Activated naive CD4-positive, alpha-beta T cell treated with anti-CD3 and anti-CD28 coated beads, Interleukin-2, amount 50 U/mL, for 16 hours (primary cell): ENCODE measurements around the gene CYP4F8.
"Not testable (repeated sequence)": the region's sequence is repeated elsewhere in the genome, so short reads cannot be mapped to it uniquely, and the experiment has no call there.

Source experiments
- DNase-seq: peaks from one replicate; pipeline ENCODE4 v3.0.0-alpha.2; 2020

The CYP4F8 gene

DNA sequence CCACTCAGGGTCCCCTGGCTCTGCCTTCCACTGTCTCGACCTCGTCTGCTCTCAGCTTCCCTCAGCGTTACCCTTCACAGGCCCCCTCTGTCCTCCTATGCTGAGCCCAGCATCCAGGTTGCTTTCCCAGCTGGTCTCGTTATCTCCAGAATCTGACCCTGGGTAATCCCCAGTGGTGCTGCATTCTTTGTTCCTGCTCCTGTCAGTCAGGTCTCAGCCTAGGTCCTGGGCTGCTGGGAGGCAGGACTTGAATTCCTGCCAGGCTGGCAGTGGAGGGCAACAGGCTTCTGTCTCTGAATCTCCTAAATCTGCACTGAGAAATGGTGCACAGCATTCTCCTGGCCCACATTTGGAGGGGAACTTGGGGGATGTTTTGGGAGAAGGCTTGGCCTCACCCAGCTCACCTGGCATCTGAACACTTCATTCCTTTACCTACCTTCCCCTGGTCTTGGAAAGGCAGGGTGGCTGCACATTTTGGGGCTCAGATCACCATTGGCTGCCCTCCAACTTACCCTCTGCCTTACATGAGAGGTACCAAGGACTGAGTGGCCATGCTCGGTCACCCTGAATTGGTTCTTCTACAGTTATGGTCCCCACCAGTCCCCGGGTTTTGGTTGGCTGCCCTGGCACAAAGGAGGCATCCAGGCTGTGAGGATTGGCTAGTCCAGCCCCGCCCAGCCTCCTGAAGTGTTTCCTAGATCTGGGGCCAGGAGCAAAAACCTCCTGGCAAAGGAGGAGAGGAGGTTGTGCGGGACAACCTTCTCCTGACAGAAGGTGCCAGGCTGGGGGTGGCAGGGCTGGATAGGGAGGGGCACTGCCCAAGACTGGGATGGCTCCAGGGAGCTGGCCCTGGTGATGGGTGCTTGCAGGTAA, at the start of gene CYP4F8:
CYP4F8 (plus strand) TSS at position 712 of the 873 bp plus-strand sequence. CDS start 399 bp downstream, outside the sequence.
- DNase-seq = no peak

- no peak for DNase-seq
These were observed 44.6 kb upstream of the CYP4F8 start for GRCh38 chr19:15570420-15570819.

GRCh38 chr19:15575406-15575805, 39.6 kb upstream of the CYP4F8 start:
- DNase-seq = no peak

- no peak for DNase-seq
These were observed 38.4 kb upstream of the CYP4F8 start for GRCh38 chr19:15576526-15577156.

DNA sequence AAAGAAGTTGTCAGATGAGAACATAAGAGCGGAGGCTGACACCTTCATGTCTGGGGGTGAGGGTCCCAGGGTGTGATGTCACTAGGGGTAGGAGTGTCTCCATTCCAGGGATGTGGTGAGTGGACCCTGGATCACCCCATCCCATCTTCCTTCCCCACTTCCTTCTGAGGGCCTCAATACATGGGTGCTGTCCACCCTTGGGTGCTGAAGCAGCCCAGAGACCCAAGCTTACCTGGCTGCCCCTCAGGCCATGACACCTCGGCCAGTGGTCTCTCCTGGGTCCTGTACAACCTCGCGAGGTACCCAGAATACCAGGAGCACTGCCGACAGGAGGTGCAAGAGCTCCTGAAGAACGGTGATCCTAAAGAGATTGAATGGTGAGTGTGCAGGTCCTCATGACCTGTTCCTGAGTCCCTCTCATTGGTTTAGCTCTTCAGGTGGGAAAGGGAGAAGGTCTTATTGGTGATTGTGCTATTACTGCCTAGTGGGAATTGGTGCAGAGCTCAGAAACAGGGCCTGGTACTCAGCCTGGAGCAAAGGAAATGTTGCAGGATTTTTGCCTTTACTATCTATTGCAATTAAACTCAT, 37.7 kb upstream of the CYP4F8 start:
- DNase-seq = no peak

DNA sequence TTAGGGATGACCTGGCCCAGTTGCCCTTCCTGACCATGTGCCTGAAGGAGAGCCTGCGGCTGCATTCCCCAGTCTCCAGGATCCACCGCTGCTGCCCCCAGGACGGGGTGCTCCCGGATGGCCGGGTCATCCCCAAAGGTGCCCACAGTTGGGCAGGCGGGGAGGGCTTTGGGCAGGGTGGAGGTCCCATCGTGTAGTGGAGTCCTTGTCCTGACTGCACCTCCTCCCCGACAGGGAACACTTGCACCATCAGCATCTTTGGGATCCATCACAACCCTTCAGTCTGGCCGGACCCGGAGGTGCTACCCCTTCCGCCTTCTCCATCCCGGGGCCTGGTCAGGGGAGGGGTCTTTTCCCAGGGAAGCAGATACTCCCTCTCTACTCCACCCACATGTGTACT, 31.7 kb upstream of the CYP4F8 start:
- DNase-seq = no peak

GRCh38 chr19:15584095-15584494, 30.9 kb upstream of the CYP4F8 start:
- no peak for DNase-seq

GRCh38 chr19:15584541-15585115, 30.4 kb upstream of the CYP4F8 start:
- peak; percentile 86 for DNase-seq

GRCh38 chr19:15587663-15588062, 27.4 kb upstream of the CYP4F8 start:
- DNase-seq = no peak

- no peak for DNase-seq
These were observed 26.8 kb upstream of the CYP4F8 start for GRCh38 chr19:15588265-15588664.

DNA sequence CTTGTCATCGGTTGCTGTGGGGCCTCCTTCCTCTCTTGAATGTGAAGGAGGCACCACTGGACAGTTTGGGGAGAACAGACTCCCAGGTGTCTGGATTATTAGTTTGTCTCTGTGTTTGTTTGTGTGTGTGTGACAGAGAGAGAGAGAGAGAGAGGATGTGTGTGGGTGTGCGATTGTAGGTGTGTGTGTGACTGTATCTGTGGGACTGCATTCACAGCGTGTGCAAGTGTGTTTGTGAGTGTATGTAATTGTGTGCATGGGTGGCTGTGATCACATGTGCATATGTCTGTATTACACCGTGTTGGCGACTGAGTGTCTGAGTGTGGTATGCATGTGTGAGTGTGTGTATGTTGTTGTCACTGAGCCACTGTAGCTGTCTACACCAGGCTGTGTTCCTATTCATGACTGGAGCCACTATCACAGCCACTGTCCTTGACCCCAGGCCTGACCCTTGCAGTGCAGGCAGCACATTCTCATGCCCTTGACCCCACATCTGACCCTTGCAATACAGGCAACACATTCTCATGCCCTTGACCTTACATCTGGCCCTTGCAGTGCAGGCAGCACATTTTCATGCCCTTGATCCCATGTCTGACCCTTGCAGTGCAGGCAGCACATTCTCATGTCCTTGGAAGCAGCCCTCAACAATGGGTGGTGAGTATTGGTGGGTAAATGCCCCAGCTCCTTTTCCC, 25.1 kb upstream of the CYP4F8 start:
- no peak for DNase-seq

DNA sequence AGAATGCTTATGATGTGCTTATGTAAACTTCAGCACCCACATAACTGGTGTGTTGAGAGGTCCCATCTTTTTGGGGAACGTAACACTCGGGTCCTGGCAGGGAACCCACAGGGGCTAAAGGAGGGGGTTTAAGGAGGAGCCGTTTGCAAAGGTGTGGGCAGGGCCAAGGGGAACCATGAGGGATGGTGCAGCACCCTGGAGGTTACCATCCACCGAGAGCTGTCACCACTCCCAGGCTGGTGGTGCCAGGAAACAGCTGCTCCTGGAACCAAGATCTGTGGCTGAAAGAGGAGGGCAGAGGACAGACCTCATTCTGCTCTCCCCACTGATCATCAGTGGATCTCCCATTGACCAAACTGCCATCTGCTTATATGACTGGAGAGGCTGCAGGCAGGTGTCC, 23.2 kb upstream of the CYP4F8 start:
- DNase-seq = no peak

DNA sequence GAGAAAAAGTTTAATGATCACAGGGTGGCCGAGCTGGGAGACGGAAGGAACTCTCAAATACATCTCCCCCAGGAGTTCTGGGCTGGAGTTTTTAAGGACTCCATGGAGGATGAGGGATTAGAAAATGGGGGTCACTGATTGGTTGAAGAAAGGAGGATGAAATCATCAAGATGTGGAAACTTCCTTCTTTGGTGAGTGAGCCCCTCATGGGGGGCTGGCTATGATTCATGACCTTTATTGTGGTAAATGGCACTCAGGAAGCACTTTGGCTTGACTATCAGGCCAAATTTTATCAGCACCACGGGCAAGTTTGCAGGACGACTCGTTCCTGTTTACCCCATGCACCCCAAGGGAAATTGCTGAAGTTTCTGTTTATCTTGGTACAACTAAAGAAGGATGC, 22.5 kb upstream of the CYP4F8 start:
- DNase-seq = not testable (repeated sequence)

- not testable (repeated sequence) for DNase-seq
These were observed 21.3 kb upstream of the CYP4F8 start for GRCh38 chr19:15593766-15594165.

DNA sequence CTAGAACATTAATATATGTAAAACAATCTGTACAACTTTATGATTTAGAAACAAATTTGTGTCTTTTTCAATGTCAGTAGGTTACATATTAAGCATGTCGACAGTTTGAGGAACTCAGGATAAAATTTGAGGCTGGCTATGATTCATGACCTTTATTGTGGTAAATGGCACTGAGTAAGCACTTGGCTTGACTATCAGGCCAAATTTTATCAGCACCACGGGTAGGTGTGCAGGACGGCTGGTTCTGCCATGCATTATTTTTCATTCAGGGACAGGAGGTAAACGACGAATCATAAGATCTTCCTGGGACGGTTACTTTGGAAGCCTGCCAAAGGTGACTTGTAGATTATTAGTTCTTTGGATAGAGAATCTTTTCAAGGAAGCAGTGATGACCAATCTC, 19.9 kb upstream of the CYP4F8 start:
- no peak for DNase-seq

DNA sequence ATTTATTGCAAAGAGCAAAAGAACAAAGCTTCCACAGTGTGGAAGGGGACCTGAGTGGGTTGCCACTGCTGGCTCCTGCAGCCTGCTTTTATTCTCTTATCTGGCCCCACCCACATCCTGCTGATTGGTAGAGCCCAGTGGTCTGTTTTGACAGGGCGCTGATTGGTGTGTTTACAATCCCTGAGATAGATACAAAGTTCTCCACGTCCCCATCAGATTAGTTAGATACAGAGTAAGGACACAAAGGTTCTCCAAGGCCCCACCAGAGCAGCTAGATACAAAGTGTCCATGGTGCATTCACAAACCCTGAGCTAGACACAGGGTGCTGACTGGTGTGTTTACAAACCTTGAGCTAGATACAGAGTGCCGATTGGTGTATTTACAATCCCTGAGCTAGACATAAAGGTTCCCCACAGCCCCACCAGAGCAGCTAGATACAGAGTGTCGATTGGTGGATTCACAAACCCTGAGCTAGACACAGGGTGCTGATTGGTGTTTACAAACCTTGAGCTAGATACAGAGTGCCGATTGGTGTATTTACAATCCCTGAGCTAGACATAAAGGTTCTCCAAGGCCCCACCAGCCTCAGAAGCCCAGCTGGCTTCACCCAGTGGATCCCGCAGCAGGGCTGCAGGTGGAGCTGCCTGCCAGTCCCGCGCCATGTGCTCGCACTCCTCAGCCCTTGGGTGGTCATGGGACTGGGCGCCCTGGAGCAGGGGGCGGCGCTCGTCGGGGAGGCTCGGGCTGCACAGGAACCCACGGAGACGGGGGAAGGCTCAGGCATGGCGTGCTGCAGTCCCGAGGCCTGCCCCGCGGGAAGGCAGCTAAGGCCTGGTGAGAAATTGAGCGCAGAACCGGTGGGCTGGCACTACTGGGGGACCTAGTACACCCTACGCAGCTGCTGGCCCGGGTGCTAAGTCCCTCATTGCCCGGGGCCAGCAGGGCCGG, 6.8 kb upstream of the CYP4F8 start:
- not testable (repeated sequence) for DNase-seq

GRCh38 chr19:15609261-15609660, 5.8 kb upstream of the CYP4F8 start:
- DNase-seq = no peak

DNA sequence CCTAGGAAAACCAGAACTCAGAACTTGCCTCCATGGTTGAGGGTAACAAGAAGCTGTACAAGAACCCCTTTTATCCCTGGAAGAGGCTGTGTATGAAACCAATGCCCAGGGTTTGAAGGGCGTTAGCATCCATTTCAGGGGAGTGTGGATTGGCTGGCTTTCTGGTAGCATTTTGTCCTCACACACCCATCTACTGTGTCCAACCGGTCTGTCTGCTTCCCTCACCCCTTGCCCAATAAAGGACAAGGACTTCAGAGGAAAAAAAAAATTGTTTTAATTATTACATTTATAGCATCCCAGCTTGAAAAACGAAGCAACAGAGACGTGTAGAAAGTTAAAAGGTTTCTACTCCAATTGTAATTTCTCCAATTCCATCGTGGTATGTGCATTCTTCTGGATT, 2.7 kb upstream of the CYP4F8 start:
- DNase-seq = no peak

GRCh38 chr19:15613338-15613737, 1.7 kb upstream of the CYP4F8 start:
- no peak for DNase-seq

DNA sequence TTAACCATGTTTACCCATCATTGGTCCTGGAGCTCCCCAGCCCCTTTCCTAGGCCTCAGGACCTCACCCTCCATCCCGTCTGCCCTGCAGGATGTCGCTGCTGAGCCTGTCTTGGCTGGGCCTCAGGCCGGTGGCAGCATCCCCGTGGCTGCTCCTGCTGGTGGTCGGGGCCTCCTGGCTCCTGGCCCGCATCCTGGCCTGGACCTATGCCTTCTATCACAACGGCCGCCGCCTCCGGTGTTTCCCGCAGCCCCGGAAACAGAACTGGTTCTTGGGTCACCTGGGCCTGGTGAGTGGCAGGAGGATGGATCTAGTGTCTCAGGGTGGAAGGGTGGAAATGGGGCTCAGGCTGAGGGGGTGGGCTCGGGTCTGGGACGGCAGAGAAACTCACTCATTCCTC, 508 bp downstream of the CYP4F8 start:
- no peak for DNase-seq

DNA sequence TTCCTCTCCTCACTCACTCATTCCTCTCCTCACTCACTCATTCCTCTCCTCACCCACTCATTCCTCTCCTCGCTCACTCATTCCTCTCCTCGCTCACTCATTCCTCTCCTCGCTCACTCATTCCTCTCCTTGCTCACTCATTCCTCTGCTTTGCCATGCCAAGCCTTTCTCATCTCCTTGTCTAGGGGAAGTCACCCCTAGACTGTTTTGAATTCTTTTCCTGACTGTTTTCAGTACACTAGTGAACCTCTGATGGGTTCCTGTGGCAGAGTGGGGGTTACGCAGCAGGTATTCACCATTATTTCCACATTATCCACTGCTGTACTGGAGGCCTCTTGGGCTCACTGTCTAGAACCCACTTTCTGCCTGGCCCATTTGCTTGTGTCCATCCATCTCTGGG, 1.2 kb downstream of the CYP4F8 start:
- no peak for DNase-seq
